Muscle of back (tissue), 11 donors: ENCODE results near the gene TMEM140. TPM values are rescaled to one million over a fixed set of nuclear protein-coding genes. Genes with fewer than 3 reads are reported as not detected.

Experiments used
- DNase-seq, 3 donors: peaks; one replicate each; pipeline versions ENCODE4 v3.0.0 to v3.0.0-alpha.2; 2013
- polyA plus RNA-seq, 10 donors: library from polyadenylated mRNA; unstranded; fragments of 120-200 nt; gene quantifications; one replicate each; pipeline ENCODE4 v1.2.1, GENCODE V29; 2013; ENCODE audit not compliant: insufficient read length in 10 of 10

TMEM140 gene
- polyA plus RNA-seq, 10 donors = 8.3 to 12.5 (median 10.3) TPM

DNA sequence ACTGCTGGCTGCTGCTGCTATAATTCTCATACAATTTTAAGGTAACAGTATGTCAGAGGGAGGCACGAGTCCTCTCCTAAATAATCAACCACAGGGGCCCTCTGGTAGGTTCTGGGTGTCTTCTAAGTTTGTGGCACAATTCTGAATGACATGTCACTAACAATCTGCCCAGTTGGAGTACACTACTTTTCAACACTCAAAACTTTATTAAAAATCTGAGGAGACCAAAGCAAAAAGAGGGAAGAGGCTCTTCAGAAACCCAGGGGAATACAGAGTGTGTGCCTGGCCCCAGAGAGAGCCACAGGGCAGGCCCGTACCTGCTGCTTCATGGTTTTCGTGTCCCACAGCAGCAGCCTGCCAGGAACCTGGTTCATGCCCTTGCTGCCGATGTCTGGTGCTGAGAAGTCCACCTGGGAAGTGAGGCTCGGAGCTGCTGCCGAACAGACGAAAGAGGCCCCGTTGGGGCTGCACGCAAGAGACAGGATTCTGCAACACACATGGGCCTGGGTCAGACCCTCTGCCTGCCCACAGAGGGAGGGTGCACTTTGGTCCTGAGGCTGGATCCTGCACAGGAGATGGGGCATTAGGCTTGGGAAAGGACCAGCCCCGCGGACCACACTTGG, 45.2 kb downstream of the TMEM140 start:
- no peak for DNase-seq

DNA sequence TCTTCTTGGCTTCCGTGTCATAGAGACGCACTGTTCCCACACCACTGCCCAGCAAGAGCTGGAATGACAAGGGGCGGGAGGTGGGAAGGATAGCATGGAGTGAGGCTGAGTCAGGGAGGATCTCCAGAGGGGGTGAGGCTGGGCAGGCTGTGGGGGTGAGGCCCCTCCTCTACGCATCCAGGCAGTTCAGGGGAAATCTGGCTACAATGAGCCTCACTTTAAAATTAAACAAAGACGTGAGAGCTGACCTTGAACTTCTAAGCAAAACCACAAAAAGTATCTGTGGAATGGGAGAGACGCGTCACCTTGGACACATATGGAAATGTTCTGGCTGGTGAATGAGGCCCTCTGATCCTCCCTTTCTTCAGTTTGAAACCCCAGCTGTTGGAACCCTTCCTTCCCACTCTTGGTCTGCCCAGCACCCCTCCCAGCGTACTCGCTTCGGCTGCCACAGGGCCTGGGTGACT, 45.8 kb downstream of the TMEM140 start:
- DNase-seq = peak in 1 of 3 donors; percentile 83

DNA sequence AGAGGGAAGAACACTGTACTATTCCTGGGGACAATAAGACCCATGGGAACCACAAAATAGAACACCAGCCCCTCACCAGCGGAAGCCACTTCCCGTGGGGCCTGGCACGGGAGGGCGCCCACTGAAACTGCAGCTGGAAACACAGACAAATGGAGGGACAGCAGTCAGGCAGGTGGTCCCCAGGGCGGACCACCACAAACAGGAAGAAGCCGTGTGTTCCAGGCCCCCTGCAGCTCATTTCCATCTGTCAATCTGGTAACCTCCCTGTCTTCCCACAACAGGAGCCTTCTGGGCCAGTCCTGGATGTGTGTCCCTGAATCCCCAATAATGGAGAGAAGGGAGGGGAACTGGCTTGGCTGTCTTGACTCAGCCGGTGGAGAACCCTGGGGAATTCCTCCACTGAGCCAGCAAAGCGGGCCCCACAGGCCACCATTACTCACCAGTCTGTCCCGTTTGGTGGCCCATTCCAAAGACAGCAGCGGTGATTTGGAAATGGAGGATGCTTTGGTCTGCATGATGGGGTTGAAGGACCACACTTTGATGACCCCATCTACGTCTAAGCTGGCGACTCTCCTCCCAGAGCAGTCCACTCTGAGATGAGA, 46.7 kb downstream of the TMEM140 start:
- no peak for DNase-seq

DNA sequence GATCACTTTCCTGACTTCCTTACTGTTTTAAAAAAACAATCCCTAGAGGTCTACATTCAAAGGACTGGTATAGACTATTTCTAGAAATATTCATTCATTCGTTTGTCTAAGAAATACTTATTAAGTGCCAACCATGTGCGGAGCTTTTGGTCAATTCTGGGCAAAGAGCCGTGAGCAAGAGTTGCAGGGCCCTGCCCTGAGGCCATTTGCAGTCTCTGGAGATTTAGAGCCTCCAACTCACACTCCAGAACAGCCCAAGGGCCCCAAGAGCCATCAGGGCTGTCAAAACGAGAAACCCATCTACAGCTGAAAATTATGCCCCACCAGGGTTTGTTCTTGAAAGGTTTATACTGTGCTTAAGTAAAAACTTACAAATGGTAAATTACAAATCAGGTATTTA, 47.3 kb downstream of the TMEM140 start:
- no peak for DNase-seq

DNA sequence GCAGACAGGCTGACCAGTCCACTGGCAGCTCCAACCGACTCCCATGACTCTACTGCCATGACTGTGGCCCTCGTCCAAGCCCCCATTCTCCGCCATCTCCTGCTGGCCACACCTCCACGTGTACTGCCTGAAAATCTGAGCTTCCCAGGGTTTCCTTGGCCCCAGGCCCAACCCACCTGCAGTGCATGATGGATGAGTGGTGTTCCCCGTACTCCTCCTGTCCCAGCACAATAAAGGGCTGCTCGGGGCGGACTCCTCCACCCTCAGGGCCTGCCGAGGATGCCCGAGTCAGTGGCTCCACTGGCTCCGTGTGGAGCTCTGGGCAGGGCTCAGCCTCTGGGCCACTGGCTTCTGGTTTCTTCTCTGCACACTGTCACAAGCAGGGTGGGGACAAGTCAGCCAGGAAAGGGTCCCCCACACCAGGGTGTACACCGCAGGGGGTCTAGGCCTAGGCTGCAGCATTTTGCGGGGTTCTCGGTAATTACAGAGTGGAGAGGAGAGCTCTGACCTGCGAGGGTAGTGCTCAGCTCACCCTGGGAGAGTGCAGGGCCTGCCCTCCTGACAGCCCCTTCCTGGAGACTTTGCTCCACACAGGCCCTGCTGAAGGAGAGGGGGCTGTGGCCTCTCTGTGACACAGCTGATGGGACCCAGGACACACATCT, 48.2 kb downstream of the TMEM140 start:
- no peak for DNase-seq

DNA sequence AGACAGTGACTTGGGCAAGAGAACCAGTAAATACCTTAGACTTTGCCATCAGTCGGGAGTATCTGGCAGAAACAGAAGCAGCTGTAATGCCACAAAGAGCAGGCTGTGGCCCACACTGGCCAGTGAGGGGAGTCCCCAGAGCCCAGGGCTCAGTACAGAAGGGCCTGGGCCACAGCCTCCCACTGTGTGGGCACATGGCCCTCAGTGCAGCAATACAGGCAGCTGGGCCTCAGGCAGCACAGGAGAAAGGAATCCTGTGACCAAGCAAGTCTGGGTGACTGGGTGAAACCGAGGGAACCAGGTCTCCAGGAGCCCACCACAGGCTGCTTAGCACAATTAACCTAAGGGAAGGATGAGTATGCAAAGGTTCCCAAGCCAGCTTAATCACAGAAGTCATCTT, 49.5 kb downstream of the TMEM140 start:
- no peak for DNase-seq

DNA sequence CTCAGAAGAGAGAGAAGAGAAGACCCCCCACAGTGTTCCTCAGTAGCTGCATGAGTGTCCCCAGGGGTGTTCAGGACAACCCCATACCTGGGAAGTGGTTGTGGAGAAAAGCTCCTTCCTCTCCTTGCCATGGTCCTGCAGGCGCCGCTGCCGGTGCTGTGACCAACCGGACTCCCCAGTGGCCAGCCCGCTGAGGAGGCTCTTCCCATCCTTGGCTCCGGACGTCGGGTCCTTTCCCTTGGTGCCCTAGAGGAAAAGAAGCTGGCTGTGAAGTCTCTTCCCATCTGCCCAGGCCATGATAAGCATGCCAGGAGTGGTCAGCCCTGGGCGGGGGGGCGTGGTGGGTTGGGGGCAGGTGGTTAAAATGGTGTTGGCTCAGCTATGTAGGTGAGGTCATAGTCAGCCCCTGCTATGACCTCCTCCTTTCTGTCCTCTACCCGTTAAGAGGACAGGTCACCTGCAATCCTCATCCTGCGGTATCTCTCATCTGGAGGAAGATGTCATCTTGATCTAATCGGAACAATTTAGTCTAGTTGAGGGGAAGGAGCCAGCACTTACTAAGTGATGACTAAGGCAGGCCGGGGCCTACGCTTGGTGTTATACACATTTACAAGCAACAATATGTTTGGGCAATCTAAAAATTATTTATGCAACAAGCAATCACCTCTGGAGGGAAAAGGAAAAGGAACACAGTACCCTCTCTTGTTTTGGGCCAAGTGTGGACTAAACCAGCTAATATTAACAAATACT, 50.2 kb downstream of the TMEM140 start:
- DNase-seq = no peak

DNA sequence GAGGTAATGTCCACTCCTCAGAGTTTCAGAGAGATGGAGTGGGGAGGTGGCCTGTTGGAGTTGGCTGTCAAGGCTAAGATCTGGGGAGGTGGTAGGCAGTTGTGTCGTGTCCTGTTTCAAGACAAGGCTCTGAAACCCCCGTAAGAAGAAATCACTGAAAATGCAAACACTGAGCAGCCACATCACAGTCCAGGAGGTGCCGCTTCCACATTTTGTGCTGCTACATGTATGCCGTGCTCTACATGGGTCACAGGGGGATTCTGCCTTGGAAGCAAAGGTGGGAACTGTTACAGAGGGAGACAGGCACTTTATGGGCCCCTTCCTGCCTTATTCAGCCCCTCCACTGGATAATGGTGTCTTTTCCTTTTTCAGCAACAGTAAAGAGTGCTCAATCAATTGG, 51.6 kb downstream of the TMEM140 start:
- no peak for DNase-seq

DNA sequence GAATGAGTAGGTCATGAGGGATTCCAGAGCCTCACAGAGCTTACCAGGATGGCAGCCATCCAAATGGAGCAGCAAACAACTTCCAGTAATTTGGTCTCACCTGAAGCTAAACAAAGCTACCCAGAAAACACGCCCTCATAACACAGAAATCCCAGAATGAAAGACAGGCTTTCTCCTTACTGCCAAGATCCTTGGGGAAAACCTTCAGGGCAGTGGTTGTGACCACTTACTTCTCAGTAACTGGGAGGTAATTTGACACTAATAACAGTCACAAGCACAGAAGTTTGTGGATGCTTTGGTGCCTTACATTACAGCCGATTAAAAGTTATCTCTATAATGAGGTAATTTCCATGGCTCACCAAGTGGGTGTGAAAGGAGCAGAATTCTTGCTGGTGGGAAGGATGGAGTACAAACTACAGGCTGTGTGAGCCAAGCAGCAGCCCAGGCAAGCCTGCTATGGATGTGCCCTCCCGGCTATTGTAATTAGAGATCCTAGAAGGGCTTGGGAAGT, 53.0 kb downstream of the TMEM140 start:
- DNase-seq = no peak

DNA sequence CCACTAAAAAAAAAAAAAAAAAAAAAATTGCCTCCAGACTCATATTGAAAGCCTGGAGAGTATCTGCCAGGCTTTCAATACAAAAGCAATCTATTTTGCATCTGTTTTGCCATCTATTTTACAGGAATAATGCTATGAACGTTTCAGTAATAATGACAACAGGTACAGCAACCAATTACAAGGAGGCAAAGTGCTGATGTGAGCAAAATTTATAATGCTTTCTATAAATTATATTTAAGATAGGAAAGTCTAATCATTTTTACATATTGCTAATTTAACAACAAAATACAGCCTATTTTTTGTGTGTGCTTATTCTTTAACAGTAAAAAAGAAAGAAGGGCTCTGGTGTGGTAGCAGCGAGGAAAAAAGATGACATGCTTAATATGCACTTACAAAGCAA, 53.5 kb downstream of the TMEM140 start:
- DNase-seq = no peak

DNA sequence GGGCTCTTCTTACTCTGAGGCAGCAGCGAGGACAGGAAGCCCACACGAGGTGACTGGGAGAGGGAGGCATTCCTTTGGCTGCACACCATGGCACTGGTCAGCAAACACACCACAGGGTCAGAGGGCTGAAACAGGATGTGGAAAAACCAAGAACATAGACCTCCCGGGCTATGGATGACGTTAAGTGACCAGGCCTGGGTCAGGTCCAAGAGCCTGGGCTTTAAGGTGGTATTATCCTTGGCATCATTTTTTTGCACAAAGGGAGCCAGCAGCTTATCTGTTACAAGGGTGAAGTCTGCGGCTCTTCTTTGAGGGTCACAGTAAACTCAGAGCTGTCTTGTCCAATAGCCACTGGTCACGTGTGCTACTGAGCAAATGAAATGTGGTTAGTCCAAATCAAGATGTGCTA, 56.5 kb downstream of the TMEM140 start:
- no peak for DNase-seq

DNA sequence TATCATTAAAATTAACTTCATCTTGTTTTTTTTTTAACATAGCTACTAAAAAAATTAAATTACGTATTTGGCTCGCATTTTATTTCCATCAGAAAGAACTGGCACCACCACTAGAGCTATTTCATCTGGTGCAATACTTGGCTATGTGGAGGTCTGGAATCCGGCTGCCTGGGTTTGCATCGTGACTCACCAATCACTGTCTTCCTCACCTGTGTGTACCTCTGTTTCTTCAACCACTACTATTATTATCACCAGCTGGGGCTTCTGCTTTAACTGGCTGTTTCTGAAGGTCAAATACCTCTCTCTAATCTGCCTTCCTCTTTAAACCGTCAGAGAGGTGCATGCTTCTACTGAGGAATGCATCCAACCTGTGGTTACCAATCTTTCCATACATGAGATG, 57.0 kb downstream of the TMEM140 start:
- DNase-seq = no peak

DNA sequence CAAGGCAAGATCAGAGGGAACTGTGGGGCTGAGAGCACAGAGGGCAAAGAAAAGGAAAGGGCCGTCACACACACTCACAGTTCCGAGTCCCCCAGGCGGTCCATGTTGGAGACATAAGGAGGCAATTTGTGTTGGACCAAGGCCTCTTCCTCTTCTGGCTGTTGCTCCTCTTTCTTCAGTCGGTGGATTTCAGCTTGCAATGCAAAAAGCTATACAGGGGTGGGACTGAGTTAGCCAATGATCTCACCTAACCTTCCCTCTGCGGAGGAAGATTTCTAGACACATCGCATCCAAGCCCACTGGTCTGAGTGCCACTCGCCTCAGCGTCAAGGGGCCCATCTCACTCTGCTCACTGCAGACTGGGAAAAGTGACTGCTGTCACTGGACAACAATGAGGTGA, 58.0 kb downstream of the TMEM140 start:
- no peak for DNase-seq

DNA sequence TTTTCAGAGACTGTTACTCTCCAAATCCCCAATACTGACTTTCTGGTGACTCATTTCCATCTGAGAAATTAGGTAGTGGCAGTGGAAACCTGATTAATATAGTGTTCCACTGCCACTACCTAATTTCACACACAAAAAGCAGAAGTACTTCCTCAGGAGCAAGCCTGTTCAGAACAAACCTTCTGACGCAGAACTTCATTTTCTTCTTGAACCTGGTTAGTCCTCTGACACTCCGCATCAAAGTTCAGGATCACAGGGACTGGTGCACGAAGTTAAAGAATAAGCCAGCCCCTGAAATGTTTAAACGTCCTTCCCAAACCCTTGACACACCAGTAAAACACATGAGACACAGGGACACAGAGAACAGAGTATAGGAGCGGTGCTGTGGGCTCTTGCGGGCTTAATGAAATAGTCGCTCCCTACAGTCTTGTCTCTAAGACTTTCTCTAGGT, 59.1 kb downstream of the TMEM140 start:
- no peak for DNase-seq

DNA sequence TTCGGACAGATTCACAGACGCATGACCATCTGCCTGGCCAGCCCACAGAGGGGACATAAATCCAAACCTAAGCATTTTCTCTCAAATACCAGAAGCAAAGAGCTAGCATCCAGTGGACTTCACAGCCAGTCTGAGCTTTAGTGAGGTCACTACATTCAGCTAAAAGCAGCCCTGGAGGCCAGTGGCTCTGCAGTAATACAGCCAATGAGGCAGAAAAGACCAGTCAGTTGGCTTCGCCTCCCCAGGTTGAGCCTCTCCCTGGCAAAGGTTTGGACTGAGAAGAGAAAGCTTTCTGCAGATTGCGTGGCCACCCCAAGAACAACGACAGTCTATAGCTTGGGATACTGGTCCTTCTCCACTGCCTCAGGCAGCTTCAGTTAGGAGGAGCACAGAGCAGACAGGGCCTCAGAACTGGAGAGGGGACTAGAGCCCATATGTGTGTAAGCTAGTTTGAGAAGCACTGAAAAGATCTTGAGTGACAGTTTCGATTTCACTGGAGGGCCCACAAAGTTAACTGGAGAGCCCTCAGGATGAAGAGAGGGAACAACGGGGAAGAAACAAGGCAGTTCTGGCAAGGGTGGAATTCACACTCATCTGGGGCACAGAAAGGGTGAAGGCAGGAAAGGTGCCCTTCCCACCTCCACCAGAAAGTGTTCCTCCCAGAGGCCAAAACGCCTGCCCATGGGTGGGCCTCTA, 59.7 kb downstream of the TMEM140 start:
- no peak for DNase-seq

DNA sequence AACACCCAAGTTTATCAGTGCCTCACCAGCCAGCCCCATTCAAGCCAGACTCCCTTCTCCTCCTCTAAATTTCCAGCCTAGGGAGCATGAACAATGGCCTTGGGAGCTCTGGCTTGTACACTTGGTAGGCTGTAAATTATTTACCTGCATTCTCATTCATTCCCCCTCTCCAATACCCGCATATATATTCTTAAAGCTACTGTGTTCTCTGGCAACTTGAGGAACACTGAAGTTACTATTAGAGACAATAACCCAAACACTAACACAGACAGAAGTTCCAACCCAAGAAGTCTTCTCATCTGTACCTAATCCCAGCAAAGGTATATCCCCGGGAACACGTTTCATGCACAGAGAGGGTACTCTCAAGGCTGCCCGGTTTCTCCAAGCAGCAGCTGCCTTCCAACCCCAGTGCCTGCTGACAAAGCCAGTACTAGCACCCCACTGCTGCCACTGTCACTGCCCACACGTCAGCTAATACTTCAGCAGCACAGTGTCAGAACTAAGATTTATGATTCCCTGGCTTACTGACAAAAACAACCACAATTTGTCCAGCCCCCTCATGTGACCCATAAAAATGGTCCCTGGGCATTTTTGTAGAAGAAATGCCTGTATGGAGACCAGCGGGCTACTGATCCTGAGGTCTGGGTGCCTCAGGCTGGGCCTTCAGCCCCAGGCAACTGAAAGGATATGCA, 60.4 kb downstream of the TMEM140 start:
- no peak for DNase-seq

DNA sequence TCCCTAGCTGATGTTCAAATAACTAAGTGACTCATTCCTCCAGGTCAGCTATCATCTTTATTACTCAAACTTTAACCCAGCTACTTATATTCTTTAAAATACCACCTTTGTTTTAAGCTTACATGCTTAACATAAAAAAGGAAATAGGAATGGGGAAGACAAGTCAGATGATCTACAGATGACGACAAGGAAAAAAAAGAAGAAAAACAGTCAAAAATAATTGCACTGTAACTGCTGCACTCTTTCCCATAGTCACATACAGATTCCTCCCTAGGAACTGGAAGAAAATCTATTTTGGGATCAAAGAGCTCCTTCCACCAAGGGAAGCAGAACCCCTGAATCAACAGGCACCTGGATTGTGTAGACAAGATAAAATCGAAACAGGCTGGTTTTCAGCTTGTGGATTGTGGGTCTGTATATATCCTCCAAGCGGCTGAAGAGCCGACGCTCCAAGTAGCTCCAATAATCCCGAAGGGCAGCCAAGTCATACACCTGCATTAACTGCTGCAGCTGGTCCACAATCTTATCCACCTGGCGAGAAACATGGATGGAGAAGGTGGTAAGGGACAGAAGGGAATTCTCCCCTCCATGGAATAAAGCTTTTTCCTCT, 61.5 kb downstream of the TMEM140 start:
- peak in 1 of 3 donors; percentile 13 for DNase-seq

DNA sequence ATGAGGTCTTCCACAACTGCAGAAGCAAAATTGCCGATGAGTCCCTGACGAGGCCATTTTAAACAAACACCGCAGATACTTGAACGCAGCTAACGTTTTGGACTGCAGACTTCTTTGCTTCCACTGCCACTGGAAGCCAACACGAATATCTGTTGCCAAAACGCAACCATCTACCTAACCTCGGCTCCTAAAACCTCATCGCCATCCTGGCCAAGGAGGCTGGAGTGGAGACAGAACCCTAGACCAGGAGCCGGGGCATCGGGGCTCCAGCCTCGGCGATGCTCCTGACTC, 63.0 kb downstream of the TMEM140 start:
- peak in 2 of 3 donors; percentile 17 to 51 for DNase-seq

DNA sequence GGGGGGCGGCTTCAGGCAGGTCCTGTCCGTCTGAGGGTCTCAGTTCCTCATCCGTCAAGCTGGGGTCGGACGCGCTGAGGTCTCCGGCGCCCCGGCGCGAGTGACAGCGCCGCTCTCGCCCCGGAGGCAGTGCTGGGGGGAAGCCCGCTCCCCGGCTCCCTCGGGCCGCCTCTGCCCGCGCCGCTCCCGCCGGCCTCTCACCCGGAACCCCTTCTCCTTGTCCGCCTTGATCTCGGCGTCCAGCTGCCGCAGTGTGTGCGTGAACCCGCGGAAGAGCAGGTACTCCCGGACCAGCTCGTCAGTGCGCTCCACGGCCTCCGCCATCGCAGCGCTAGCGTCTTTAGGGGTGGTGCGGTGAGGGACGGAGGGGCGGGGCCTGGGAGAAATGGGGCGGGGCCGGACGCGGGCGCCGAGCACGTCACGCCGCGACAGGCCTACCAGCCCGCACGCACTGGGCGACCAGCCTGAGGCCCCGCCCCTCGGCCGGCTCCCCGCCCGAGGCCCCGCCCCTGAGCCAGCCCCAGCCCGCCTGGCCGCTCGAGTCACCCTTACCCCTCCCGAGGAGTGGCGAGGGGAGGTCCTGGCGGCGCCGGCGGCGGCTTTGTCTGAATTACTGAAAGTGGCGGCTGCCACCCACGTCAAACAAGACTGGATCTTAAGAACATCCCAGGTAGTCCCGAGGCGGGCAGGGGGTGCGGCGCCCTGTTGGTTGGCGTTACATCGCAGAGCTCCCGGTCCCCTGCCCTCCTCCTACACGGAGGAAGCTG, 63.5 kb downstream of the TMEM140 start, which contains the start of gene WDR91:
Gene WDR91 (minus strand): TSS at position 348 of the 767 bp plus-strand sequence. CDS start 24 bp downstream, at position 324.
- DNase-seq = peak; percentile 93 to 97 (median 95)
